ENCODE data around the gene WNT9B.

DNA sequence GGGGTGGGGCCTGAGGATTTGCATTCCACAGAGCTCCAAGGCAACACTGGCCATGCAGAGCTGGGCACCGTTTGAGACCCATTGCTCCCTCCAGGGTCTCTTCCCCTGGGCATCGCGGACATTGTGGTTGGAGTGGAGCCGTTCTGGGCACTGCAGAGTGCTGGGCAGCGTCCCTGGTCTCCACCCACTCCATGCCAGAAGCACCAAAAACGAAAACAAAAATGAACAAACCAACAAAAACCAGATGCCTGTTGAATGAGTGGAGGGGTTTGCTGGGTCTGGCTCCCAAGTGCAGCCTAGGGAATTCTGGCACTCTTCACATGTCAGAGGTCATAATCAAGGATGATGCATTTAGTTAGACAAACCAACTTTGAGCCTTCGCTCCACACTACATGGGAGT lies 17.9 kb downstream of the WNT9B start:
- TF ChIP-seq, protein P1, sequence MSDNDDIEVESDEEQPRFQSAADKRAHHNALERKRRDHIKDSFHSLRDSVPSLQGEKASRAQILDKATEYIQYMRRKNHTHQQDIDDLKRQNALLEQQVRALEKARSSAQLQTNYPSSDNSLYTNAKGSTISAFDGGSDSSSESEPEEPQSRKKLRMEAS (CRISPR knock-in tag; IDR thresholded peaks at IDR 0.05): no peak
- no peak for TF ChIP-seq FOXM1 (IDR thresholded peaks at IDR 0.05; ENCODE audit: low read depth)
- TF ChIP-seq FOXM1 (CRISPR knock-in tag; IDR thresholded peaks at IDR 0.05; ENCODE audit: low read depth): no peak
- no peak for TF ChIP-seq MXI1 (IDR thresholded peaks at IDR 0.05; ENCODE audit: low read depth, low read length)
- TF ChIP-seq, protein P2, sequence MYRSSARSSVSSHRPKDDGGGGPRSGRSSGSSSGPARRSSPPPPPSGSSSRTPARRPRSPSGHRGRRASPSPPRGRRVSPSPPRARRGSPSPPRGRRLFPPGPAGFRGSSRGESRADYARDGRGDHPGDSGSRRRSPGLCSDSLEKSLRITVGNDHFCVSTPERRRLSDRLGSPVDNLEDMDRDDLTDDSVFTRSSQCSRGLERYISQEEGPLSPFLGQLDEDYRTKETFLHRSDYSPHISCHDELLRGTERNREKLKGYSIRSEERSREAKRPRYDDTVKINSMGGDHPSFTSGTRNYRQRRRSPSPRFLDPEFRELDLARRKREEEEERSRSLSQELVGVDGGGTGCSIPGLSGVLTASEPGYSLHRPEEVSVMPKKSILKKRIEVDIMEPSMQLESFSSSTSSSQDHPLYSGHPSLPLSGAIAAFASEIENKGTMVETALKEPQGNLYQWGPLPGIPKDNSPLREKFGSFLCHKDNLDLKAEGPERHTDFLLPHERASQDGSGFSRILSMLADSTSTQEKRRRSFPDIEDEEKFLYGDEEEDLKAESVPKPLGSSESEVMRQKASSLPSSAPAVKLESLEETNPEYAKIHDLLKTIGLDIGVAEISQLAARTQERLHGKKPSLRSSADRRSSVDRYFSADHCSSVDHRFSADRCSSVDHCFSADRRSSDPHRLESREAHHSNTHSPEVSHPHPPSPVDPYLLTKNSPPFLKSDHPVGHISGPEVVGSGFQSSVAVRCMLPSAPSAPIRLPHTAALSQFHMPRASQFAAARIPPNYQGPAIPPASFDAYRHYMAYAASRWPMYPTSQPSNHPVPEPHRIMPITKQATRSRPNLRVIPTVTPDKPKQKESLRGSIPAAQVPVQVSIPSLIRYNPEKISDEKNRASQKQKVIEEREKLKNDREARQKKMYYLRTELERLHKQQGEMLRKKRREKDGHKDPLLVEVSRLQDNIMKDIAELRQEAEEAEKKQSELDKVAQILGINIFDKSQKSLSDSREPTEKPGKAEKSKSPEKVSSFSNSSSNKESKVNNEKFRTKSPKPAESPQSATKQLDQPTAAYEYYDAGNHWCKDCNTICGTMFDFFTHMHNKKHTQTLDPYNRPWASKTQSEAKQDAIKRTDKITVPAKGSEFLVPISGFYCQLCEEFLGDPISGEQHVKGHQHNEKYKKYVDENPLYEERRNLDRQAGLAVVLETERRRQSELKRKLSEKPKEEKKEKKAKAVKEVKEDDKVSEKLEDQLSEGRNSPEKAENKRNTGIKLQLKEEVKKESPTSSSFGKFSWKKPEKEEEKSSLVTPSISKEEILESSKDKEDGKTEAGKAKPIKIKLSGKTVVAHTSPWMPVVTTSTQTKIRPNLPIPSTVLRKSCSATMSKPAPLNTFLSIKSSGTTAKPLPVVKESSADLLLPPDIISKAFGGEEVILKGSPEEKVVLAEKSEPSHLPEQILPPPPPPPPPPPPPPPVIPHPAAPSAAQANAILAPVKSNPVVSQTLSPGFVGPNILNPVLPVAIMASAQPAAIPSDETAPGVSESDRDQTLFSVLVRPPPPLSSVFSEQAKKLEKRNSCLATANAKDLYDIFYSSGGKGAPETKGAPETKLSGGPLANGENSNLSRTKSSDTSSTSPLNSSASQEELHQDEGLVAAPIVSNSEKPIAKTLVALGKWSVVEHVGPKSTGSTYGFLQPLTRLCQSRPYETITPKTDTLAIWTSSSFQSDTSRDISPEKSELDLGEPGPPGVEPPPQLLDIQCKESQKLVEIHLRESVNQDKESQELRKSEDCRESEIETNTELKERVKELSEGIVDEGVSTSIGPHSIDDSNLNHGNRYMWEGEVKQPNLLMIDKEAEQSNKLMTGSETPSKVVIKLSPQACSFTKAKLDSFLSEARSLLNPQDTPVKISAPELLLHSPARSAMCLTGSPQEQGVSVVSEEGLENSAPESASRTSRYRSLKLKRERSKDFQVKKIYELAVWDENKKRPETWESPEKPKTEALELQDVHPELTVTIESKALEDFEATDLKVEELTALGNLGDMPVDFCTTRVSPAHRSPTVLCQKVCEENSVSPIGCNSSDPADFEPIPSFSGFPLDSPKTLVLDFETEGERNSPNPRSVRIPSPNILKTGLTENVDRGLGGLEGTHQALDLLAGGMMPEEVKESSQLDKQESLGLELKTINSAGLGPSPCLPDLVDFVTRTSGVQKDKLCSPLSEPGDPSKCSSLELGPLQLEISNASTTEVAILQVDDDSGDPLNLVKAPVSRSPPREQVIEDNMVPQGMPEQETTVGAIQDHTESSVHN (IDR thresholded peaks at IDR 0.05; ENCODE audit: borderline replicate concordance in 1 of 2, low read depth in 1 of 2): no peak
- TF ChIP-seq, protein P3, sequence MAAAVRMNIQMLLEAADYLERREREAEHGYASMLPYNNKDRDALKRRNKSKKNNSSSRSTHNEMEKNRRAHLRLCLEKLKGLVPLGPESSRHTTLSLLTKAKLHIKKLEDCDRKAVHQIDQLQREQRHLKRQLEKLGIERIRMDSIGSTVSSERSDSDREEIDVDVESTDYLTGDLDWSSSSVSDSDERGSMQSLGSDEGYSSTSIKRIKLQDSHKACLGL (CRISPR knock-in tag; IDR thresholded peaks at IDR 0.05; ENCODE audit: borderline replicate concordance, poor library complexity, severe bottlenecking): no peak
- TF ChIP-seq RFX5 (IDR thresholded peaks at IDR 0.05; ENCODE audit: low read depth, low read length): no peak
- TF ChIP-seq, protein P4, sequence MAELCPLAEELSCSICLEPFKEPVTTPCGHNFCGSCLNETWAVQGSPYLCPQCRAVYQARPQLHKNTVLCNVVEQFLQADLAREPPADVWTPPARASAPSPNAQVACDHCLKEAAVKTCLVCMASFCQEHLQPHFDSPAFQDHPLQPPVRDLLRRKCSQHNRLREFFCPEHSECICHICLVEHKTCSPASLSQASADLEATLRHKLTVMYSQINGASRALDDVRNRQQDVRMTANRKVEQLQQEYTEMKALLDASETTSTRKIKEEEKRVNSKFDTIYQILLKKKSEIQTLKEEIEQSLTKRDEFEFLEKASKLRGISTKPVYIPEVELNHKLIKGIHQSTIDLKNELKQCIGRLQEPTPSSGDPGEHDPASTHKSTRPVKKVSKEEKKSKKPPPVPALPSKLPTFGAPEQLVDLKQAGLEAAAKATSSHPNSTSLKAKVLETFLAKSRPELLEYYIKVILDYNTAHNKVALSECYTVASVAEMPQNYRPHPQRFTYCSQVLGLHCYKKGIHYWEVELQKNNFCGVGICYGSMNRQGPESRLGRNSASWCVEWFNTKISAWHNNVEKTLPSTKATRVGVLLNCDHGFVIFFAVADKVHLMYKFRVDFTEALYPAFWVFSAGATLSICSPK (IDR thresholded peaks at IDR 0.05; ENCODE audit: borderline replicate concordance): no peak

Data from K562 (cell line).